Activated naive CD4-positive, alpha-beta T cell treated with anti-CD3 and anti-CD28 coated beads, Interleukin-2, amount 50 U/mL, for 24 hours (primary cell): ENCODE data around the gene MYOM1.

Experiments
- H3K27ac Mint-ChIP-seq: one replicate; pipeline ENCODE4 v1.8.0; 2021; ENCODE audit warnings: mild to moderate bottlenecking, mixed read lengths
- H3K27me3 Mint-ChIP-seq: one replicate; pipeline ENCODE4 v1.8.0; 2021; ENCODE audit warnings: mixed read lengths
- H3K36me3 Mint-ChIP-seq: one replicate; pipeline ENCODE4 v1.8.0; 2021; ENCODE audit warnings: mixed read lengths
- H3K4me1 Mint-ChIP-seq: one replicate; pipeline ENCODE4 v1.8.0; 2021; ENCODE audit warnings: mixed read lengths
- H3K4me3 Mint-ChIP-seq: one replicate; pipeline ENCODE4 v1.8.0; 2021; ENCODE audit warnings: mild to moderate bottlenecking, mixed read lengths
- H3K9me3 Mint-ChIP-seq: one replicate; pipeline ENCODE4 v1.8.0; 2021; ENCODE audit warnings: mixed read lengths

Gene MYOM1

GRCh38 chr18:3135536-3135935 is 84.2 kb downstream of the MYOM1 start:
- H3K4me3 Mint-ChIP-seq: no peak overlapping the region
- no peaks in the 10 kb centered on the region for H3K27me3 Mint-ChIP-seq
- H3K4me1 Mint-ChIP-seq: no peaks in the 10 kb centered on the region

GRCh38 chr18:3132700-3133099 is 87.1 kb downstream of the MYOM1 start:
- Mint-ChIP-seq H3K27ac (no peak overlapping the region), H3K4me3 (no peak overlapping the region), H3K9me3 (no peaks in the 10 kb centered on the region), H3K36me3 (peaks cover 3% of the 10 kb centered on the region), H3K27me3 (no peaks in the 10 kb centered on the region), H3K4me1 (peaks cover 13% of the 10 kb centered on the region)

More at GRCh38 chr18:3135536-3135935, 84.2 kb downstream of the MYOM1 start:
- no peak overlapping the region for H3K27ac Mint-ChIP-seq
- H3K9me3 Mint-ChIP-seq: no peaks in the 10 kb centered on the region
- peaks cover 6% of the 10 kb centered on the region for H3K36me3 Mint-ChIP-seq

DNA sequence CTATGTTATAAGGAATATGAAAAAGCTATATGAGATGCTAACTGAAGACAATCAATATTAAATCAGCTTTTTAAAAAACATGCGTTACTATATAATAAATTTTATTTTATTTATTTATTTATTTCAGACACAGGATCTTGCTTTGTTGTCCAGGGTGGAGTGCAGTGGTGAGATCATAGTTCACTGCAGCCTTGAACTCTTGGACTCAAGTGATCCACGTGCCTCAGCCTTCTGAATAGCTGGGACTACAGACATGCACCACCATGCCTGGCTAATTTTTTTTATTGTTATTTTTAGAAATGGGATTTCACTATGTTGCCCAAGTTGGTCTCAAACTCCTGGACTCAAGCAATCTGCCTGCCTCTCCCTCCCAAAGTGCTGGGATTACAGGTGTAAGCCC is 89.4 kb downstream of the MYOM1 start:
- Mint-ChIP-seq H3K9me3 (no peaks in the 10 kb centered on the region), H3K4me1 (peaks cover 13% of the 10 kb centered on the region), H3K27ac (no peak overlapping the region), H3K36me3 (peaks cover 3% of the 10 kb centered on the region), H3K27me3 (no peaks in the 10 kb centered on the region), H3K4me3 (no peak overlapping the region)

DNA sequence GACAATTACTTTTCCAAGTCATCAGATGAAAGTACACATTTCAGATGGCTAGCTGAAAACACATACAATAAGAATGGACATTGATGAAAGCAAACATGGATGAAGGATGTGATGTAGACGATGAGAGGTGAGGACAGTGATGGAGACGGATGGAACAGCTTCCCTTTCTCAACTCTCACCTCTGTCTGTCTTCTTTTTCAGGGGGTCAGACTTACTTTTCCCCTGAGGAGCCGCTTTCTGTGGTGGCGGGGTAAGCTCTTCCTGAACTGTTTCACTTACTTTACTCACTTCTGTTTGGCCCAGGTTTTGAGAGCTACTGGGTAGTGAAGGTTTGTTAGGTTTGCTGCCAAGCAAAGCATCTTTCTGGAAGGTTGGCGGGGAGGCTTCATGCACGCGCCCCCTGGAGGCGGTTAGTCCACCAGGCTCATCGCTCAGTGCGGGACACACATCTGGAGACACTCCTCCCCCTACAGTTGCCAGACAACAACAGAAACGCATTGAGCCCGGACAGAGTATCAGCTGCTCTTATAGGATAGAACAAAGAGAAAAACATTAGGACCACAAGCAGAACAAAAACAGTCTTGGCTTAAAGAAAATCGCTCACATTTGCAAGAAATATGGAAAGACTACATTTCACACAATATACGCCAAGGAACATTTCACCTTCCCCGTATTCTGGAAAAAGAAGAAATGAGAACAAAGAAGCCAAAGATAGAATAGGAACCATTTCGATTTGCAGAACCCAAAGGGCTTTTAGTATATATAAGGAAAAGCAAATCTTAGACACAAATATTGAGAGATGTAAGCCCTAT is 90.5 kb downstream of the MYOM1 start:
- peaks cover 13% of the 10 kb centered on the region for H3K4me1 Mint-ChIP-seq
- no peaks in the 10 kb centered on the region for H3K27me3 Mint-ChIP-seq
- peaks cover 7% of the 10 kb centered on the region for H3K36me3 Mint-ChIP-seq
- H3K9me3 Mint-ChIP-seq: no peaks in the 10 kb centered on the region
- no peak overlapping the region for H3K27ac Mint-ChIP-seq
- no peak overlapping the region for H3K4me3 Mint-ChIP-seq

DNA sequence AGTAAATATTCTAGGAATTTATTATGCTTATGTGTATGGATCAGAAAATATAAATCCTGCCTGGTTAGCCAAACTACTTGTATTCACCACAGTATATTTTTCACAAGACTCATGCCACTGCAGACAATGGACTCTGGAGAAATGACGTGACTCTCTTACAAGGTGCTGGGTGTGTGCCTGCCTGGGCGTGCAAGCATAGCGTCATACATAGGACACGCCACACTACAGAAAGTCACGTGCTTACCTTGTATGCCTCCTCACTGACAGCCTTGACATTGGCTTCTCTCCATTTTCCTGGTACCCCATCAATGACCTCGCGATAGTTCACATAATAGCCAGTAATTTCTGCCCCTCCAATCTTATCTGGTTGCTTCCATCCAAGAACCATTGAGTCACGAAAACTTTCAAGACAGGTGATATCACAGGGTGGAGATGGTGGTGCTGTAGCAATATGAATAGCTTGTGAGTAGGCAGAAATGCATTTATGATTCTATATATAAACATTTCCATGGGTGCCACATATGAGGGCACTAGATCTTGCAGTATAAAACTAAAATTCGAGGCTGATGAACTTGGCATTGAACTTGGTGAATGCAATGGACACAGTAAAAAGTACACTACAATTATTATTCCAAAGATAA is 93.2 kb downstream of the MYOM1 start:
- Mint-ChIP-seq H3K9me3 (no peaks in the 10 kb centered on the region), H3K4me3 (no peak overlapping the region), H3K27ac (no peak overlapping the region), H3K27me3 (no peaks in the 10 kb centered on the region), H3K36me3 (peaks cover 7% of the 10 kb centered on the region), H3K4me1 (peaks cover 13% of the 10 kb centered on the region)

GRCh38 chr18:3124822-3125221 is 94.9 kb downstream of the MYOM1 start:
- no peak overlapping the region for H3K27ac Mint-ChIP-seq
- peaks cover 13% of the 10 kb centered on the region for H3K4me1 Mint-ChIP-seq
- H3K36me3 Mint-ChIP-seq: peaks cover 7% of the 10 kb centered on the region
- H3K4me3 Mint-ChIP-seq: no peak overlapping the region
- no peaks in the 10 kb centered on the region for H3K27me3 Mint-ChIP-seq
- no peaks in the 10 kb centered on the region for H3K9me3 Mint-ChIP-seq

- Mint-ChIP-seq H3K9me3 (no peaks in the 10 kb centered on the region), H3K27ac (no peak overlapping the region), H3K27me3 (no peaks in the 10 kb centered on the region), H3K36me3 (peaks cover 10% of the 10 kb centered on the region), H3K4me1 (no peaks in the 10 kb centered on the region), H3K4me3 (no peak overlapping the region)
Observed at GRCh38 chr18:3122851-3123250, 96.9 kb downstream of the MYOM1 start.

GRCh38 chr18:3121259-3121658 is 98.5 kb downstream of the MYOM1 start:
- H3K4me3 Mint-ChIP-seq: no peak overlapping the region
- H3K27ac Mint-ChIP-seq: no peak overlapping the region
- H3K27me3 Mint-ChIP-seq: no peaks in the 10 kb centered on the region
- H3K4me1 Mint-ChIP-seq: no peaks in the 10 kb centered on the region
- H3K36me3 Mint-ChIP-seq: peaks cover 10% of the 10 kb centered on the region
- H3K9me3 Mint-ChIP-seq: no peaks in the 10 kb centered on the region

GRCh38 chr18:3120356-3120755 is 99.4 kb downstream of the MYOM1 start:
- Mint-ChIP-seq H3K4me1 (no peaks in the 10 kb centered on the region), H3K36me3 (peaks cover 12% of the 10 kb centered on the region), H3K4me3 (no peak overlapping the region), H3K27ac (no peak overlapping the region), H3K27me3 (no peaks in the 10 kb centered on the region), H3K9me3 (no peaks in the 10 kb centered on the region)

GRCh38 chr18:3119401-3120341 is 100.1 kb downstream of the MYOM1 start:
- Mint-ChIP-seq H3K4me3 (no peak overlapping the region), H3K36me3 (peaks cover 12% of the 10 kb centered on the region), H3K4me1 (no peaks in the 10 kb centered on the region), H3K9me3 (no peaks in the 10 kb centered on the region), H3K27me3 (no peaks in the 10 kb centered on the region), H3K27ac (no peak overlapping the region)

DNA sequence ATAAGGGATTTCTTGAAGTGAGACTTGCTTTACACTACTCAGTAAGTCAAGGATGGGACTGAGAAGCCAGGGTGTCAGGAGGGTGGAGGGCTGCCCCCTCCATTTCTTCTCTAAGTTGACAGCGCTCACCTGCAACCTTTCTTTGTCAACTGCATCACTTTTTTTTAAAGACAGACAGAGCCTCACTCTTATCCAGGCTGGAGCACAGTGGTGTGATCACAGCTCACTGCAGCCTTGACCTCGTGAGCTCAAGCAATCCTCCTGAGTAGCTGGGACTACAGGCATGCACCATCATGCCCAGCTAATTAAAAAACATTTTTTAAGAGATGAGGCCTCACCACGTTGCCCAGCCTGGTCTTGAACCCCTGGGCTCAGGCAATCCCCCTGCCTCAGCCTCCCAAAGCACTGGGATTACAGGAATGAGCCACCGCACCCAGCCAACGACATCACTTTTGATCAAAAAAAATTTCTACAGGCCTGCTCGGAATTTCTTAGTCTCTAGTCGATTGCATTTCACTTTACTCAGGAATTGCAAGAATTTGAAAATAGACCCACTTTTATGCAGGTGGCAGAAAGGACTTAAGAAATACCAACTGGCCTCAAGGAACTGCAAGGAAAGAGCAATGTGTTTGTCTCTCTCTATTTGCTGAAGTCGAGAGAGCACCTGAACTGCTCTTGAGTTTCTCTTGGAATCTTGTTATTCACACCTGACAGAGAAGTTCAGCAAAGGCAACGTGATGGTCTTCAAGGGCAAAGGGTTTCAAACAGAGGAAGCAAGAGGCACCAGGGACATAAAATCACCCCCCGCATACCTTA is 101.4 kb downstream of the MYOM1 start:
- Mint-ChIP-seq H3K27me3 (no peaks in the 10 kb centered on the region), H3K4me3 (no peak overlapping the region), H3K9me3 (no peaks in the 10 kb centered on the region), H3K27ac (no peak overlapping the region), H3K4me1 (no peaks in the 10 kb centered on the region), H3K36me3 (peaks cover 11% of the 10 kb centered on the region)

DNA sequence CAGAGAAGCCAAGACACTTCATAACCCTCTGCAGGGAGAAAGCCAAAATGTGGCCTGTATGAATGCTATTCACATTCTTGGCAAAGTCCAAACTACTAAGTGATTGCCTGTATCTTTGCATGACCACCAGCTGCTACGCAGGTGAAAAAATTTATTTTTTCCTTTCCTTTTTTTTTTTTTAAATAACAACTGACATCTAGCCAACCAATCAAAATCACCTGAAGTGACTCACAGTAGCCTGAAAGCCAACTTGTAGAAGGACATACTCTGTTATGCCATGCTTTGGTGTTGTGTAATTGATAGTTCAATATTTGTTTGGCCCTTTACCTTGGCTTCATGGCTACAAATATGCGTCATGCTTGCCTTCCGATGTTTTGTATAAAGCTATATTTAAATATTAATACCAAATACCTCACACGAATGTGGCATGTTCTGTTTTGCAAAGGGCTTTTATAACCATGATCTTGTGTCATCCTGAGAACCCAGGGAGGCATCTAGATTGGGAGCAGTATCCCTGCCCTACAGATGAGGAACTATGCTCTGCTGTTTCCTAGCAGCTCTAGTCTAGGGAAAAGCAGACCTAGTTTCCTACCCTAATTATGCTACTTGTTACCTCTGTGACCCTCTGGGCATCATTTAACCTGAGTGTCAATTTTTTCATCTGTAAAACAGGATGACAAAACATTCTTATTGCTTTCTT is 102.1 kb downstream of the MYOM1 start:
- peaks cover 11% of the 10 kb centered on the region for H3K36me3 Mint-ChIP-seq
- H3K4me3 Mint-ChIP-seq: no peak overlapping the region
- H3K27ac Mint-ChIP-seq: no peak overlapping the region
- no peaks in the 10 kb centered on the region for H3K27me3 Mint-ChIP-seq
- H3K4me1 Mint-ChIP-seq: no peaks in the 10 kb centered on the region
- H3K9me3 Mint-ChIP-seq: no peaks in the 10 kb centered on the region

DNA sequence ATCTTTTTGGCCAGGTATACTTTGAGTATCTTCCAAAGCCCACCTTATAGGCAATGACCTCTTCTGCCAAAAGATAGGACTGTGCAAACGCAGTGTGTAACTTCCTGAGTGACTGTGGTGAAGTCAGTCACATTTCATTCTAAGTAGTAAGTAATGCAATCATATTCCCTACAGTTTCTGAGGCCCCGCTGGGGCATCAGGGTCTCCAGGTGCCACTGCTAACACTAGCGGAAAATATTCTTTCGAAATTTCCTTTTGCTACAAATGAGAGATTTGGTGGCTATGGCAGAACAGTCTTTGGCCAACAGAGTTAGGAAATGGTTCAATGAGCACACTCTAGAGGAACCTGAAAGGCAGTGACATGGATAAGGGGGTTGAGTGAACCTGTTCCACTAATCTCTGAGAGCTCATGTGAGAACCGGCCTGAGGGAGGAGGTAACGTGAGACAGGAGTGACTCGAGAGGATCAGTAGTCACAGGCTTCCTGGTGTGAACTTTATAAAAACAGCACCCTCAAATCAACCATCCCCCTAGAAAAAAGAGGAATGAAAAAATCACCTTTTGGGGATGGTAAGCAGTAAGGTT is 104.2 kb downstream of the MYOM1 start:
- Mint-ChIP-seq H3K27ac (no peak overlapping the region), H3K36me3 (peaks cover 11% of the 10 kb centered on the region), H3K27me3 (no peaks in the 10 kb centered on the region), H3K4me3 (no peak overlapping the region), H3K4me1 (no peaks in the 10 kb centered on the region), H3K9me3 (no peaks in the 10 kb centered on the region)

GRCh38 chr18:3114451-3114850 is 105.3 kb downstream of the MYOM1 start:
- H3K4me1 Mint-ChIP-seq: no peaks in the 10 kb centered on the region
- H3K27me3 Mint-ChIP-seq: no peaks in the 10 kb centered on the region
- peaks cover 12% of the 10 kb centered on the region for H3K36me3 Mint-ChIP-seq
- no peaks in the 10 kb centered on the region for H3K9me3 Mint-ChIP-seq
- no peak overlapping the region for H3K4me3 Mint-ChIP-seq
- H3K27ac Mint-ChIP-seq: no peak overlapping the region
